GM19372 (cell line): ENCODE measurements around the gene ADGRA1.
"Not testable (repeated sequence)": the region's sequence is repeated elsewhere in the genome, so short reads cannot be mapped to it uniquely, and the experiment has no call there.

Experiments
- ATAC-seq: cut with Tn5 transposase; IDR thresholded peaks from one replicate; pipeline ENCODE4 v1.9.1; 2021; ENCODE audit warnings: mild to moderate bottlenecking, low read depth, moderate library complexity; ENCODE audit not compliant: unreplicated experiment

ADGRA1 gene, protein sequence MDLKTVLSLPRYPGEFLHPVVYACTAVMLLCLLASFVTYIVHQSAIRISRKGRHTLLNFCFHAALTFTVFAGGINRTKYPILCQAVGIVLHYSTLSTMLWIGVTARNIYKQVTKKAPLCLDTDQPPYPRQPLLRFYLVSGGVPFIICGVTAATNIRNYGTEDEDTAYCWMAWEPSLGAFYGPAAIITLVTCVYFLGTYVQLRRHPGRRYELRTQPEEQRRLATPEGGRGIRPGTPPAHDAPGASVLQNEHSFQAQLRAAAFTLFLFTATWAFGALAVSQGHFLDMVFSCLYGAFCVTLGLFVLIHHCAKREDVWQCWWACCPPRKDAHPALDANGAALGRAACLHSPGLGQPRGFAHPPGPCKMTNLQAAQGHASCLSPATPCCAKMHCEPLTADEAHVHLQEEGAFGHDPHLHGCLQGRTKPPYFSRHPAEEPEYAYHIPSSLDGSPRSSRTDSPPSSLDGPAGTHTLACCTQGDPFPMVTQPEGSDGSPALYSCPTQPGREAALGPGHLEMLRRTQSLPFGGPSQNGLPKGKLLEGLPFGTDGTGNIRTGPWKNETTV

DNA sequence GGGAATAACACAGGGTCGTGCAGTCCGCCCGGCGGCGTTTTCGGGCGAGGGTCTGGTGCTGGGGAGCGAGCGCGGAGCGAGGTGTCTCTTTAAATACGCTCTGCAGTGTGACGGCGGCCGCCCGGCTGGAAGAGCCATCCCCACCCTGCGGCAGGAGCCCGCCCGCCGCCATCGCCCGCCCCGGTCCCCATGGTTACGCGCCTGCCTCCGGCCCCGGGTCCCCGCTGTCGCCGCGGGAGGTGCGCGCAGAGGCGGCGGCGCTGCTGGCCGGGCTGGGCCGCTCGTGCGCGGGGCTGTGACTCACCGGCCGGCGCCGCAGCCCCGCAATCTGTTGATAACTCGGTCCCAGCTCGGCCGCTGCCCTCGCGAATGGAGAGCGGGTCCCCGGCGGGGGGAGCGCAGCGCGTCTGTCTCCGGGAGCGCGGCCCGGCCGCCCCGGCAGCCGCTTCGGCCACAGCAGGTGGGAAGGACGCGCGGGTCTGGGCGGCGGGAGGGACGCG is at the start of gene ADGRA1:
TSS of gene ADGRA1 (plus strand) at position 246 of the 500 bp plus-strand sequence. CDS start 986 bp downstream, outside the sequence.
- no peak for ATAC-seq

DNA sequence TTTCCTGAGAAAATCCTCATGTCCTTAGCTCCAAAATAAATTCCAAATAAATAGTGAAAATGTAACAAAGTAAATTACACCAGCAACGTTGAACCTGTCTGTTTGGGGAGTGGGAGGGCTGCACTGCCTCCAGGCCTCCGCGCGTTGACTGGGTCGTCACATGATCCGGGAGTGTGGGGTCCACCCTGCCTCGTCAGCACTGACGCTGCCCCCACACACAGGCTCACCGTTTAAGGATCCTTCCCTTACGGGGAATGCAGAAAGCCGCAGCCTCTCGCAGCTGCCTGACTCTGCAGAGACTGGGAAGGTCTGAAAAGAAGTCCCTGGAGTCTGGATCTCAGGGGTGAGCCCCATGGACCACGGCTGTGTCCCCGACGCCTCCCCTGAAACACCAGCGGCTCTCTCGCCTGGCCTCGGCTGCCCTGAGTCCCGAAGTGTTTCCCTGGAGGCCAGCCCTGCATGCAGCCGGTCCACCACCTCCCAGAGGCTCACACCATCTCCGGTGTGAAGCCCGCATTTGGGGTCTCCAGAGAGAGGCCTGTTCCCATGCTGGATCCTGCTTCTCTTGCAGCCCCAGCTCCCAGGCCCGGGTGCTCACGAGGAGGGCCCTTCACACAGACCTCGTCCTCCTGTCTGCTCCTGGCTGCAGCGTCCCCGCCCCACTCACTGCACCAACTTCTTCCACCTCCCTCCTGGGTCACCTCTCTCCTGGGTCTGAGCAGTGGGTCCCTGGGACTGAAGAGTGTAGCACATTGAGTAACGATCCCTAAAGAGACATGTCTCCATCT is 49.5 kb upstream of the ADGRA1 start:
- ATAC-seq = no peak

DNA sequence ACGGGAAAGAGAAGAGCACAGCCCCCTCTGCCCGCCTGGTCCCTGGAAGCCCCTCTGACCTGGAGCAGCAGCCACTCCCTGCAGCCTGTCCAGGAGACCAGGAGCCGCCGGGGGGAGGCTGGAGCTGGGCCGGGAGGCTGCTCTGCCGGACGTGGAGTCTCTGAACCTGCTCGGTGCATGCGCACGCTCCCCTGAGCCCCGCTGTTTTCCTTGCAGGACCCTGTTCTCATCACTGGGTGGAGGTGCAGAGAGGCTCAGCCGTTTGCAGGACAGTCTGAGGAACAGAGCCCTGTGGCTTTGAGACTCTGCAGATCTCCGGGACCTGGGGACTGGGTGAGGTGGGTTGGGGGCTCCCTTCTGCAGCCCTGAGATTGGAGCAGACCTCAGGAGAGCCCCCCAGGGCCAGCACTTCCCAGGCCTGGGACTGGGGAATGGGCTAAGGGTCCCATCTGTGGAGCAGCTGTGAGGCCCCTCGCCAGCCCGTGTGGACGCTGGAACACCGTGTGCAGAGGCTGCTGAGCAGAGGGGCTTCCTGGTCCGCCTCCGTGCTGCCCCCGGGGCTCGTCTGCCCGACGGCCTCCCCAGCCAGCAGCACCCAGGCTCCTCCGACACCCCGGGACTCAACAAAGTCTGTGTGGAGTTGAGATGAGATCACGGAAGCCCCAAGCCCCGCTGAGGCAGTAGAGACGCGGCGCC is 48.5 kb upstream of the ADGRA1 start:
- no peak for ATAC-seq

DNA sequence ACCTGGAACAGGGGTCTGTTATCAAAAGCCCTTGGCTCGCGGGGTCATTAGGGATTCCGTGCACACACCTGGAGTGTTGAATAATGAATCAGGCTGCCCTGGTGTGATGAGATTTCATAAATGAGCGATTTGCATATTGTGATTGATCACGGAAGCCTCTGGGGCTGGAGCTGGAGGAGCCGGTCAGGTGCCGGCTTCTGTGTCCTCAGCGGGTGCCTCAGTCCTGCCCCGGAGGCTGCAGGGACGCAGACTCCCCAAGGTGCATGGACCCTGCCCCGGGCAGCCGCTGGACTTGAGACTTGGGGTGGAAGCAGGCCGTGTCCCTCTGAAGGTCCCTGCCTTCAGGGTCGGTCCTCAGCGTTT is 47.9 kb upstream of the ADGRA1 start:
- no peak for ATAC-seq

DNA sequence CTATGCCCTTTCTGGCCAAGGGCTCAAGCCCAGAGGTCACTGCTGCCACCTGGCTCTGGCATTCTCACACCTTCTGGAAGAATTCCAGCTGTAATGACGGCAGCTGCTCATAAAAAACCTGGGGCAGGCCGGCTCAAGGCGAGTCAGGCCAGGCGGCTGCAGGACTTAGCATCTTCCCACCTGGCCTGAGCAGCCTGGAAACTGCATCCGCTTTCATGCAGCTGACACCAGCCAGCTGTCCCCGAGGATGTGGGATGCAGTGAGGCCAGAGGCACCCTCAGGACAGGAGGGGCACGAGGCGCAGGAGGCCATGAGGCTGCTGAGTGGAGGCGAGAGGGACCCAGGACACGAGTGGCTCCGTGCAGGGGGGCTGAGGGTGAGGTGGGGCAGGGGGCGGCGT is 47.5 kb upstream of the ADGRA1 start:
- no peak for ATAC-seq

DNA sequence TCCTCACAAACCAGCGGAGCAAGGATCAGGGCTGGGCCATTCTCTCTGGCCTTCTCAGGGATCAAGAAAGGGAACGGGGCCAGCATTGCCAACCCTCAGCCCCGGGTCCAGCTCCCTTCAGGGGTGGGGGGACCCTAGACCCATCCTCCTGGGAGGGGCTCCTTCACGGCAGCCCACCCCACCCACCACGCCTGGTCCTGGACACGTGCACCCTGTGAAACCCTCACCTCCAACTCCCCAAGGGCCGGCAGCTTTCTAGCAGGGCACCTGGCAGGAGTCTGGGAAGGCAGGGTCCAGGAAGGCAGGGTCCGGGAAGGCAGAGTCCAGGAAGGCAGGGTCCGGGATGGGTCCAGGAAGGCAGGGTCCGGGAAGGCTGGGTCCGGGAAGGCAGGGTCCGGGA is 46.6 kb upstream of the ADGRA1 start:
- ATAC-seq = no peak

DNA sequence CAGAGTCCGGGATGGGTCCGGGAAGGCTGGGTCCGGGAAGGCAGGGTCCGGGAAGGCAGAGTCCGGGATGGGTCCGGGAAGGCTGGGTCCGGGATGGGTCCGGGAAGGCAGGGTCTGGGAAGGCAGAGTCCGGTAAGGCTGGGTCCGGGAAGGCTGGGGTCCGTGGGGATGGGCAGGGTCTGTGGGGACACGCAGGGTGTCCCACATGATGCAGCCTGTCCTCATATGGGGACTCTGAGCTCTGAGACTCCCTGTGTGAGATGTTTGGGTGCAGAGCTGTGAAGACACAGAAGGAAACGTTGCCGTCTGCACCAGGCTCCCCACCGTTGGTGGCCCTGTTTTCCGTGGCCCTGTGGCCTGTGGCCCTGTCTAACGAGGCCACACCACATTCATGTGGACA is 45.7 kb upstream of the ADGRA1 start:
- no peak for ATAC-seq

DNA sequence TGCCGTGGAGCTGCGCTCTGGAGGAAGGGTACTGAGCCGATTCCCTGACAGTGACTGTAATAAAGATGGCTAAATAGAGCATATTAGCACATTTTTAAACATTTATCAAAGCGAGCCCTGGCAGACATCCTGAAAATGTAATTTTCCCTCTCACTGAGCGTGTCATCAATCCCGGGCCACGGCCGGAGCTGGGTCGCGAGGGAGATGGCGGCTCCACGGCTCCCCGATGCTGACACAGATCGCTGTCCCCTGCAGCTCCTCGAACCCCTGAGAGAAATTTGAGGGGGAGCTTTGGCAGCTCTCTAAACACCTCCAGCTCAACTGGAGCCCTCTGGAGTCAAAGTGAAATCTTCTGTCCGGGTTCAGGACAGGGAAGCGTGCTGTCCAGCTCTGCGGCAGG is 44.9 kb upstream of the ADGRA1 start:
- no peak for ATAC-seq

DNA sequence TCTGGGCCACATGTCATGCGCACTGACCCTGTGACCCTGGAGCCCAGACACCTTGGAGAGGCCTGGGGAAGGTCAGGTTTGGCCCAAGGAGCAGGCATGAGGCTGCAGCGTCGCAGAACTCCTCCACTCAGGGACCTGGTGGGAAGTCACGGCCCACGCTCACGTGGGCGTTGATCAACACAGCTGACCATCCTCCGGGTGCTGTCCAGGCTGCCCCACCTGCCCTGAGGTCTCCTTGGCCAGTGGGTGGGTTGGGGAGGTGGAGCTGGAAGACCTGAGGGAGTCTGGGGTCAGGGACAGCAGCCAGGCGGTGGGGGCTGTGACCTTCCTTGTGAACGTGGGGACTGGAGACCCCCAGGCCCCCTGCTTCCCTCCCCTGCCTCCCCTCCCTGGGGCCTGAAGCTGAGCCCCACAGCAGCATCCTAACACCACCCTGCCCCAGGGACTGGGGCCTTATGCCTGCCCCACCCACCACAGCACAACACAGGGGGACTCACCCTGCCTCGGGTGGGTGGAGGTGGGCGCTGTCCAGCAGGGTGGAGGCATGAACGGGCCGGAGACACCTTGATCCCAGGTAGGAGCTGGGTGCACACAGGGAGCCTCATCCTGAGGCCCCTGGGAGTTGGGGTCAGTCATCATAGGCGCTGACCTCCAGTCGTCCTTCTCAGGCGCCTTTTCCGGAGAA is 44.0 kb upstream of the ADGRA1 start:
- no peak for ATAC-seq

DNA sequence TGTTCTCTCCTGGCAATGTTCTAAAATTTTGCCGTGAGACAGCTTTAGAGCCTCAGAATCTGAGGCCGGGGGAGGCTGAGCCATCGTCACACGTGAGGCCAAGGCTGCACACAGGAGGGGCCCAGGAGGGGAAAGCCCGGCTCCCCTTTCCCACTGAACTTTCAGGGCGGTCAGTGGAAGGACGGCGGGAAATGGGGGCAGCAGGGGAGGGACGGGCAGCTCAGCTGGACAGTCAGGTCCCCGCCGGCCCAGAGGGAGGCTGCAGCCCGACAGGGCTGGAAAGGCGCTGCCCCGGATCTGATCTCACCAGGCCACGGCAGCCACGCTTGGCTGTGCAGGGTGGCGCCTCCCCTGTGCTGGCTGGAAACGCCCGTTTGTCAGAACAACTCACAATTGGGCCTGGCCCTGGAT is 43.3 kb upstream of the ADGRA1 start:
- no peak for ATAC-seq

DNA sequence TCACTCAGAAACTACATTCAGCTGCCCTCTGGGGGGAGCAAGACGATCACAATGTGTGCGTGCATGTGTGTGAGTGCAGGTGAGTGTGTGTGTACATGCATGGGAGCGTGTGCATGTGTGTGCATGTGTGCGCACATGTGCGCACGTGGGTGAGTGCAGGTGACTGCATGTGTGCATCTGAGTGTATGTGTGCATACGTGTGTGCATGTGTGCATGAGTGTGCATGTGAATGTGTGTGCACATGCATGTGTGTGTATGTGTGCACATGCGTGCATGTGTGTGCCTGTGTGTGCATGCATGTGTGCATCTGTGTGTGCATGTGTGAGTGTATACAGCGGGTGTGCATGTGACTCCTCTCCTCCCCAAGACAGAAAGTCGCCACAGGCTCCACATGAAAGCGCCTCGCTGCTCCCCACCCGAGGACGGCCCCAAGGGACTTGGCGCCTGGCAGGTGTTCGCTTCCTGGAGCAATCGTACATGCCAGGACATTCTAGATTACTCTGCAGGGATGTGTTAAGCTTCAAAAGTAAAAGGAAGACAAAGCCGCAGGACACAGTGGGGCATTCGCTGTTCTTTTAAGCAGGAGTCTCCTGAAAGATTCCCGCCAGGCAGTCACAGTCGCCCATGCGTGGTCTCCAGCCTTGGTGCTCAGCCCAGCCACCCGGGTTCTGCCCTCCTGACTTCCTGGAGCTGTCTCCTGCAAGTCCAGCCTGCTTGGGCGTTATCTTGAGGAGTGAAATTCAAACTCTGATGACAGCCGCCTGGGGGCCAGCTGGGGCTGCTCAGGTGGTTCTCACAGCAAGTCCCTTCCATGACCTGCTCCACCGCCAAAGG is 42.0 kb upstream of the ADGRA1 start:
- no peak for ATAC-seq

DNA sequence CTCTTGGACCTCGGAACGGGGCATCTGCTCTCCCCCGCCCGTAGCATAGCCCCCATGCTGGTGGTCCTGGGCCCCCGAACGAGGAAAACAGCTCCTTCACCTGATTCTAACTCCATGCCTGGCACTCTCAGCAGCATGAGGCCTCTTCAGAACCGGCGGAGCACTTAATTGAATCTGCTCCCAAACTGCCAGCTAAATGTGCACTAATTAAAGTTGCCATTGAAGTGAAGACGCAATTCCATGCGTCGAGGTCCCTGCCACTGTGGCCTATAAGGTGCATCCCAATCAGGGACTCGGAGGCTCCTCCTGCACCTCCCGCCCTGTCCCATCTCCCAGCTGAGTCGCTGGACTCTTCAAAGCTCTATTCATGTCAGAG is 41.3 kb upstream of the ADGRA1 start:
- ATAC-seq = no peak

DNA sequence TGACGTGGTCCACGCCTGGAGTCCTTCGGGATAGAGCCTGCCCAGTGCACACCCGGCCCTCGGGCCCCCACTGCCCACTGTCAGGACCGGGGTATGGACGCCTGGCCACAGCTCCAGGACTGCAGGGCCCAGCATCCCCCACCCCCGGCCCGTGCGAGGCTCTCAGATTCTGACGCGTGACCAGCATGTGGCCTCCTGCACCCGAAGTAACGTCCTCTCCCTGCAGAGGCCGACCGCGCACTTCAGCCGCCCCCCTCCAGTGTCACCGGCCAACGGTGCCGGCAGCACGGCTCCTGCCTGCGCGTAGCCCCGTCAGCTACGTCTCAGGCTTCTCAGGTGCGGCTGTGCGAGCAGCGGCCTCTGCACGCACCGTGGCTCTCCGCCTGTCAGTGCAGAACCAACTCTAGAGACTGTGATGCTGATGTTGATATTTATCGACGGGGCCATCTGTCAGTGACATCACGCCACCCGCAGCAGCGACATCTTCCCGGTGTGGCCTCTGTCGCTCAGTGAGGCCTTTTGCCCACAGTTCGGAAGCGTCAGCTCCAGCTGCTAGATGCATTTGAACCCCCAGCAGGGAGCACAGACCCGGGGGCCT is 40.1 kb upstream of the ADGRA1 start:
- ATAC-seq = no peak

DNA sequence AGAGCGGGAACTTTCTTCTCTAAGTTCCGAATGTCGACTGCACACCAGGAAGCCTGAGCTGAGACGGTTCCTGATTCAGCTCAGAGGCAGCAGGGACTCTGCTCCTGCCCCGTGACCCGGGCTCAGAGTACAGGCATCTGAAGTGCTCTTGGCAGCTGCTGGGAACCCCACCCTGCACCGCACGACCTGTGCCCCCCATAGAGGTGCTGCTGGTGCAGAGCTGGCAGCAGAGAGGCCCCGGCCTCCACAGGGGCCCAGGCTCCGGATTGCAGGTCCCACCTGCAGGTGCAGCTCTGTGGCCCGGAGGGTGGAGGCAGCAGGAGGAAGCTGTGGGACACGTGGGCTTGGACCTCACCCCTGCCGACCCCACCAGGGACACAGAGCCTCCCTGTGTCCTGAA is 39.5 kb upstream of the ADGRA1 start:
- no peak for ATAC-seq

DNA sequence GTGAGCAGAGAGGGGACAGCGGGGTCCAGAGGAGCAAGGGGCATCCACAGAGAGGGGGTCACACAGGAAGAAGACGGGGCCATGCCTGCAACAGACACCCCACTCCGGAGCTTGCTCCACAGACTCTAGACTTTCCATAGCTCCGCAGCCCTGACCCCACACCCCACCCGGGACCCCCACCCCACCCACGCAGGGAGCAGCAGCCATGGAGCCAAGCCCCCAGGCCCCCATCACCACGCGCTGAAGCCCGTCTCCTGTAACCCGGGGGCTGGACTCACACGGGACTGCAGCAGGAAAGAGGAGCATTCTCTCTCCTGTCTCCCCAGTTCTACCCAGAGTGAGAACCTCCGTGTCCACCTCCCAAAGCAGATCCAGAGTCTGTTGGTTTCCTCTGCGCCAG is 38.8 kb upstream of the ADGRA1 start:
- ATAC-seq = no peak

DNA sequence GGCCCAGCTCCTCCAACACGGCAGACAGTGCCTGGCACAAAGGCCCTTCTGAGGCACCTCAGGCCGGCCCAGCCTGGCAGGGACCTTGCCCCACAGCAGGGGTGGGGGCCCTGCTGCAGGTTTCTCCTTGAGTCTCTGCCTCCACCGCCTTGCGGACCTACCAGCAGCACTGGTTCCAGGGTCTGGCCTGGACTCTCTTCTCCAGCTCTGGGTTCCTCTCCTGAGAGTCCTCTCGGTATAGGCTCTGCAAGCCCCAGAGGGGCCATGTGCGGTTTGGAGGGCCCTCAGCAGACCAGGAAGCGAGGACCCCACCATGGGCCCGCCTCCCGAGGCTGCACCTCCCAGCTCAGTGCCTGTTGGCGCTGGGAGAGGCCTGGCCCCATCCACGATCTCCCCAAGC is 38.1 kb upstream of the ADGRA1 start:
- ATAC-seq = no peak

DNA sequence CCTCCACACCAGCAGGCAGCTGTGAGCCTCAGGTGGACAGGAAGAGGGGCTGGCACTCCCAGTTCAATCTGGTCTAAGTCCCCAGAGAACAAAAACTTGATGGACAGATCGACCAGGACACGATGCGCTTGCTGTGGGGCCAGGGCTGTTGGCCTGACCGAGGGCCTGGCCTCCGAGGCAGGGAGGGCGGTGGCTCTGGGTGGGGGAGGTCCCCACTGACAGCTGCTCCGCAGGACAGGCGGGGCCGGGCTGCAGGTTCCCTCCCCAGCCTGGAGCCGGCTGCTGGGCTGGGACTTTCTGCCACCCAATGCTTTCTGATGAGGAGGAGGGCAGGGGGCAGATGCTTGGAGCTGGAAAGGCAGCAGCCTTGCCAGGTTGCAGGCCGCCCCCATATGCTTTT is 37.4 kb upstream of the ADGRA1 start:
- no peak for ATAC-seq

DNA sequence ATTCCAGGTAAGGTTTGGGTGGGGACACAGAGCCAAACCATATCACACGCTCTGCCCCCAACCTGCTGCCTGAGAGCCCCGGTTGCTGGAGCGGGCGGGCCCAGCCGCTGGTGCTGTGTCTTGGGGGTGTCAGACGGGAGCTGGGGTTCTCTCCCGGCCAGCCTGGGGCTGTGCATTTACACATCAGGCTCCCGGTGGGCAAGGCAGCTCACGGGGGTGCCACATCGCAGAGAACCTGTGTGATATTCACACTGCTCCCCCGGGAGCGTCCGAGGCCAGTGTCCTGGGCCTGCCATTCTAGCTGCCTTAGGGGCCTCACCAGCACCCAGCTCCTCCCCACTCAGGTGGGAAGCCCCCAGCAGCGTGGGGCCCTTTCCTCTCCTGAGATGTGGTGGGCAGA is 35.6 kb upstream of the ADGRA1 start:
- ATAC-seq = no peak

DNA sequence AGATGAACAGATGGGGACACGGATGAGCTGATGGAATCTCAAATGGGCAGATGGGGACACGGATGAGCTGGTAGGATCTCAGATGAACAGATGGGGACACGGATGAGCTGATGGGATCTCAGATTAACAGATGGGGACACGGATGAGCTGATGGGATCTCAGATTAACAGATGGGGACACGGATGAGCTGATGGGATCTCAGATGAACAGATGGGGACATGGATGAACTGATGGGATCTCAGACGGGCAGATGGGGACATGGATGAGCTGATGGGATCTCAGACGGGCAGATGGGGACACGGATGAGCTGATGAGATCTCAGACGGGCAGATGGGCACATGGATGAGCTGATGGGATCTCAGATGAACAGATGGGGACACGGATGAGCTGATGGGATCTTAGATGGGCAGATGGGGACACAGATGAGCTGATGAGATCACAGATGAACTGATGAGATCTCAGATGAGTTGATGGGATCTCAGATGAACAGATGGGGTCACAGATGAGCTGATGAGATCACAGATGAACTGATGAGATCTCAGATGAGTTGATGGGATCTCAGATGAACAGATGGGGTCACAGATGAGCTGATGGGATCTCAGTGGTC is 34.1 kb upstream of the ADGRA1 start:
- not testable (repeated sequence) for ATAC-seq
